HepG2 (cell line): Measurements from ENCODE around the gene EXOC6B. TPM values are rescaled to one million over a fixed set of nuclear protein-coding genes. Genes with fewer than 3 reads are reported as not detected.

ENCODE experiments used
- EZH2 ChIP-seq: conservative IDR thresholded peaks from 2 replicates; pipeline ENCODE4 v1.6.1; 2012; ENCODE audit warnings: mild to moderate bottlenecking, low read depth, low read length, moderate library complexity
- TOPORS ChIP-seq: sonication (generic); formaldehyde crosslinking; IDR thresholded peaks from 2 replicates; pipeline ENCODE4 v1.8.0; 2023; ENCODE audit warnings: mild to moderate bottlenecking, missing genetic modification reagents
- WIZ ChIP-seq: sonication (generic); formaldehyde crosslinking; IDR thresholded peaks from 2 replicates; pipeline ENCODE4 v1.5.1; 2020; ENCODE audit warnings: mild to moderate bottlenecking, missing genetic modification reagents
- ZBTB7A ChIP-seq: sonication (generic); formaldehyde crosslinking; IDR thresholded peaks from 2 replicates; pipeline ENCODE4 v1.8.0; 2022; ENCODE audit warnings: mild to moderate bottlenecking, missing genetic modification reagents
- polyA plus RNA-seq, 8 experiments: library from polyadenylated mRNA; depleted of rRNA in 3 of 8; stranded (reverse) in 7 of 8; unstranded in 1 of 8; fragments of >200 nt; fragmentation: Illumina TruSeq in 4 of 8; extraction: Trizol in 4 of 8; gene quantifications; 2 replicates each; pipeline versions ENCODE4 v1.2.1 to v1.2.3, GENCODE V29; 2011 to 2016; ENCODE audit warnings: low read depth in 4 of 8, missing spikeins in 1 of 8, mixed read lengths in 1 of 8; ENCODE audit not compliant: insufficient read depth in 1 of 8
- total RNA-seq, 5 experiments: library from RNA; depleted of rRNA; stranded (reverse); fragments of >200 nt; fragmentation: Illumina TruSeq; extraction: Trizol; gene quantifications; 2 replicates each; pipeline ENCODE4 v1.2.3, GENCODE V29; 2016; ENCODE audit warnings: low read depth in 1 of 5
- TF ChIP-seq, protein P1 (sequence below): sonication (generic); formaldehyde crosslinking; conservative IDR thresholded peaks from 2 replicates; pipeline ENCODE4 v1.4.0; 2020; ENCODE audit warnings: missing genetic modification reagents
- TF ChIP-seq, protein P2 (sequence below): IDR thresholded peaks from 2 replicates; pipeline ENCODE4 v1.6.1; 2016; ENCODE audit warnings: low read depth, borderline replicate concordance
- TF ChIP-seq, protein P3 (sequence below): sonication (generic); formaldehyde crosslinking; conservative IDR thresholded peaks from 2 replicates; pipeline ENCODE4 v1.4.0; 2020; ENCODE audit warnings: mild to moderate bottlenecking, missing genetic modification reagents, moderate library complexity
- TF ChIP-seq, protein P4 (sequence below): sonication (generic); formaldehyde crosslinking; IDR thresholded peaks from 2 replicates; pipeline ENCODE4 v1.4.0; 2020; ENCODE audit warnings: mild to moderate bottlenecking, missing genetic modification reagents

Gene EXOC6B
- total and polyA plus RNA-seq, 2 of the 13 experiments (the other 11 are each of a cell fraction or from before 2014, with no cell fraction given) = 9.1 to 15.9 TPM

DNA sequence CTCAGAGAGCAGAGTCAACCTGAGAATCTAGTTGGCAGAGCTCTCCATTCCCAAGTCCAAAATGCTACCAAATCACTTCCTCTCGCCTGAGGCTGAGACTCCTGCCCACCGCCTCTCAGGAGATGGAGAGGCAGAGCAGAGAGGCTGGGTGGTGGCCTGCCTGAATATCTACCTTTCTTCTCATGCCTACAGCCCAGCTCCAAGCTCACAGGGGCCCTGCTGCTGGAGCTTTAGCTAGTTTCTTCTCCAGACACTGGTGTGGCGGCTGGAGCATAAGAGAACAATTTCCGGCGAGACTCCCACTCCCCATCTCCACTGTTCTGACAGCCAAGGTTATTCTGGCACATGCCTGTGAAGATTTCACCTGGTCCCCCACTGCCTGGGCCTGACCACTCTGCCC, 670.1 kb downstream of the EXOC6B start (continued):
- TF ChIP-seq, protein P1, sequence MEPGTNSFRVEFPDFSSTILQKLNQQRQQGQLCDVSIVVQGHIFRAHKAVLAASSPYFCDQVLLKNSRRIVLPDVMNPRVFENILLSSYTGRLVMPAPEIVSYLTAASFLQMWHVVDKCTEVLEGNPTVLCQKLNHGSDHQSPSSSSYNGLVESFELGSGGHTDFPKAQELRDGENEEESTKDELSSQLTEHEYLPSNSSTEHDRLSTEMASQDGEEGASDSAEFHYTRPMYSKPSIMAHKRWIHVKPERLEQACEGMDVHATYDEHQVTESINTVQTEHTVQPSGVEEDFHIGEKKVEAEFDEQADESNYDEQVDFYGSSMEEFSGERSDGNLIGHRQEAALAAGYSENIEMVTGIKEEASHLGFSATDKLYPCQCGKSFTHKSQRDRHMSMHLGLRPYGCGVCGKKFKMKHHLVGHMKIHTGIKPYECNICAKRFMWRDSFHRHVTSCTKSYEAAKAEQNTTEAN (CRISPR knock-in tag) = no peak
- TF ChIP-seq, protein P2, sequence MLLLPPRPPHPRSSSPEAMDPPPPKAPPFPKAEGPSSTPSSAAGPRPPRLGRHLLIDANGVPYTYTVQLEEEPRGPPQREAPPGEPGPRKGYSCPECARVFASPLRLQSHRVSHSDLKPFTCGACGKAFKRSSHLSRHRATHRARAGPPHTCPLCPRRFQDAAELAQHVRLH (CRISPR knock-in tag) = no peak
- TF ChIP-seq ZBTB7A = no peak
- TF ChIP-seq EZH2 = no peak
- no peak for TF ChIP-seq WIZ (CRISPR knock-in tag)
- TF ChIP-seq TOPORS (CRISPR knock-in tag) = no peak
- TF ChIP-seq, protein P3, sequence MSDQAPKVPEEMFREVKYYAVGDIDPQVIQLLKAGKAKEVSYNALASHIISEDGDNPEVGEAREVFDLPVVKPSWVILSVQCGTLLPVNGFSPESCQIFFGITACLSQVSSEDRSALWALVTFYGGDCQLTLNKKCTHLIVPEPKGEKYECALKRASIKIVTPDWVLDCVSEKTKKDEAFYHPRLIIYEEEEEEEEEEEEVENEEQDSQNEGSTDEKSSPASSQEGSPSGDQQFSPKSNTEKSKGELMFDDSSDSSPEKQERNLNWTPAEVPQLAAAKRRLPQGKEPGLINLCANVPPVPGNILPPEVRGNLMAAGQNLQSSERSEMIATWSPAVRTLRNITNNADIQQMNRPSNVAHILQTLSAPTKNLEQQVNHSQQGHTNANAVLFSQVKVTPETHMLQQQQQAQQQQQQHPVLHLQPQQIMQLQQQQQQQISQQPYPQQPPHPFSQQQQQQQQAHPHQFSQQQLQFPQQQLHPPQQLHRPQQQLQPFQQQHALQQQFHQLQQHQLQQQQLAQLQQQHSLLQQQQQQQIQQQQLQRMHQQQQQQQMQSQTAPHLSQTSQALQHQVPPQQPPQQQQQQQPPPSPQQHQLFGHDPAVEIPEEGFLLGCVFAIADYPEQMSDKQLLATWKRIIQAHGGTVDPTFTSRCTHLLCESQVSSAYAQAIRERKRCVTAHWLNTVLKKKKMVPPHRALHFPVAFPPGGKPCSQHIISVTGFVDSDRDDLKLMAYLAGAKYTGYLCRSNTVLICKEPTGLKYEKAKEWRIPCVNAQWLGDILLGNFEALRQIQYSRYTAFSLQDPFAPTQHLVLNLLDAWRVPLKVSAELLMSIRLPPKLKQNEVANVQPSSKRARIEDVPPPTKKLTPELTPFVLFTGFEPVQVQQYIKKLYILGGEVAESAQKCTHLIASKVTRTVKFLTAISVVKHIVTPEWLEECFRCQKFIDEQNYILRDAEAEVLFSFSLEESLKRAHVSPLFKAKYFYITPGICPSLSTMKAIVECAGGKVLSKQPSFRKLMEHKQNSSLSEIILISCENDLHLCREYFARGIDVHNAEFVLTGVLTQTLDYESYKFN = no peak
- TF ChIP-seq, protein P4, sequence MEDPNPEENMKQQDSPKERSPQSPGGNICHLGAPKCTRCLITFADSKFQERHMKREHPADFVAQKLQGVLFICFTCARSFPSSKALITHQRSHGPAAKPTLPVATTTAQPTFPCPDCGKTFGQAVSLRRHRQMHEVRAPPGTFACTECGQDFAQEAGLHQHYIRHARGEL (CRISPR knock-in tag) = no peak
